ENCODE measurements around the gene PLXNA2.

DNA sequence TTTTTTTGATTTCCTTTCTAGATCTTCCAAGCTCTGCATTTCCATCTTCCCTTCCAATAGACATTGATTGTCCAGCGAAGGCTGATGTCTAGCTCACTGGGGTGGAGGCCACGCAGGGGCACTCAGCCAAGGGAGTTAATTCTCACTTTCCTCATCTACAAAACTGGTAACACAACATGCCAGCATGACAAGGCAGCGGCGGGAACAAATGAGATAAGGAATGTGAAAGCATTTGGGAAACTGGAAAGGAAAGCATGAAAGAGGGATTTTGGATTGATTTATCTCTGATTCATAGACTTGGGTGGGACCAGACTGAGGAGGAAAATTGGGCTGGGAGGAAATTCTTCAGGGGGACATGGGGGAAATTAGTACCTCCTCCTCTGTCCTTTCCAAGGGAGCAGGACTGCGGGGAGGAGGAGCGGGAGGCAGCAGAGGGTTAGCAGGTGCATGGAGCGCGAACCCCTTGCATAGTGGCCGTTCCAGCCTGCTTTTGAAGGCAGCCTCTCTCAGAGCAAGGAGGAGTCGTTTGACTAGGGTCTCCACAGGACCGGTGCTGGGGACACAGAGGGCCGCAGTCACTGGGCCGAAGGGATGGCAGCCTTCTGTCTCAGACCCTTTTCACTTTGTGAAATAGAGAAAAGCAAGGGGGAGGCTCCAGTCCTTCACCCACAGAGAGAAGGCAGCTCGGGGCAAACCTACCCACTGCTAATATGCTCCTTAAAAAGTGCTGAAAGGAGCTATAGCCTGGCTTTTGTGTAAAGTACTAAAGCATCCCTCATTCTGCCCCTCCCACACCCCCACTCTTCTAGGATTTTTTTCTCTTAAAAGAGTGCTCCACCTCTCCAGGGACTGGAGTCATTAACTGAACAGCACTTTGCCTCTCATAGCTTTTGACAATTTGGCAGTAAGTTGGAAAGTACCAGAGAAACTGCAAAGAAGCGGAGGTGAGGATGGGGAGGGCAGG, 89.2 kb downstream of the PLXNA2 start:
- no peak for TF ChIP-seq CTCF (IDR thresholded peaks at IDR 0.05; ENCODE audit: insufficient read depth, low read depth, low read length)
- TF ChIP-seq EZH2 (IDR thresholded peaks at IDR 0.05; ENCODE audit: insufficient read depth, low read length) = no peak

Measured in astrocyte (in vitro differentiated cells and primary cell).